Stimulated activated CD8-positive, alpha-beta memory T cell treated with anti-CD3 and anti-CD28 coated beads, Interleukin-12 subunit alpha, Interleukin-12 subunit beta, amount 100 ng/mL, for 24 hours (primary cell): ENCODE measurements around the gene SEMA7A.

ENCODE experiments used
- DNase-seq: peaks from one replicate; pipeline ENCODE4 v3.0.0-alpha.2; 2020; ENCODE audit errors: extremely low read depth

Gene SEMA7A

DNA sequence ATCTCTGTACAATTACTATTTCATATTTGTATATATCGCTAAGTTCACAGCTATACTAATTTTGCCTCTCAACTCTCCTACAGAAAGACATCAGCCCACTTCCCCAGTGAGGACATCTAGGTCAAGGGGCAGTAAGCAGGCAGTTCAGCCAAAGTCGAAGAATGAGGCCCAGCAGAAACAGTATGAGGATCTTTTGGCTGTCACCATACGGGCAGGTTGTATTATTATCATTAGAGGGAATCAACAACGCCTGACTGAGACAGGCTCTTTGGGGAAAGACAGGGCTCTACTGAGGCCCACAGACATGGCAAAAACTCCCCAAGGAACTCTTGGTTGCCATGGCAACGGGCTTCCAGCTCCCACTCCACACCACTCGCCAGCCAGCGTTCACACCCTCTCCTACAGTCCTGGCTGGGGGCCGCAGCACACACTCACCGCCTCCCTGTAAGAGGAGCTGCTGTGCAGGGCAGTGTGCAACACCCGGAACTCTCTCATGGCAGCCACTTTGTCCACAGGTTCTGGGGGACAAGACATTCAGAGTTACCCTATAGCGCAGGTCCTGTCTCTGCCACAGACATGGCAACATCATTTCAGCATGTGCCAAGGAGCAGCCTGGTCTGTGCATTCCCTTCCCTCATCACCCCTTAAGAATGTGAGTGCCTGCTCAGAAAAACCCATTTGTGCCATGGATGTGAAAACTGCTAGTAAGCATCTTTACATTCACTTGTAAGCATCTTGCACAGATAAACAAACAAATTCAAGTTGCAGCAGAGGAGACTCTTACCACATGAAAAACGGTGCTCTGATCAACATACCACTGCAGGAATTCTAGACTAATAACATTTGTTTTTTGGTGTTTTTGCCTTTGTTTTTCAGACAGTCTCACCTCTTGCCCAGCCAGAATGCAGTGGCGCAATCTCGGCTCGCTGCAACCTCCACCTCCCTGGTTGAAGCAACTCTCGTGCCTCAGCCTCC lies 18.4 kb upstream of the SEMA7A start:
- no peak for DNase-seq

DNA sequence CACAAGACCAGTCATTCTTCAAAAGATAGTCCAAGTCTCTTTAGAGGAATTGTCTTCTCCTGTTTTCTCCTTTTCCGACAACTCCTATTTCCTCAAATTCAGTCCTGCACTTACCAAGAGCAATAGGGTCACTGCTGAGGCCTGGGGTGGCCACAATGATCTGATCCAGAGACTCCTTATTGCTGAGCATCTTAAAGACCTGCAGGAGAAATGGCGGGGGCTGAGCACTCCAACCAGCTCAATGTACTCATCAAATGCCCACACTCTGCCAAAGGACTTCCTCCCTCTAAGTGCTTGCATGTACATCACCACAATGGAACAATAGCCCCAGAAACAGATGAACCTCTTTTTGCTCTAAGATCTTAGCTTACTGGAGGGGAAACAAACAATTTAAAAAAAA lies 17.6 kb upstream of the SEMA7A start:
- no peak for DNase-seq

GRCh38 chr15:74449643-74450205 lies 16.0 kb upstream of the SEMA7A start:
- DNase-seq, result no peak

GRCh38 chr15:74449095-74449494 lies 15.3 kb upstream of the SEMA7A start:
- DNase-seq, result no peak

GRCh38 chr15:74445816-74446763 lies 12.3 kb upstream of the SEMA7A start:
- no peak for DNase-seq

DNA sequence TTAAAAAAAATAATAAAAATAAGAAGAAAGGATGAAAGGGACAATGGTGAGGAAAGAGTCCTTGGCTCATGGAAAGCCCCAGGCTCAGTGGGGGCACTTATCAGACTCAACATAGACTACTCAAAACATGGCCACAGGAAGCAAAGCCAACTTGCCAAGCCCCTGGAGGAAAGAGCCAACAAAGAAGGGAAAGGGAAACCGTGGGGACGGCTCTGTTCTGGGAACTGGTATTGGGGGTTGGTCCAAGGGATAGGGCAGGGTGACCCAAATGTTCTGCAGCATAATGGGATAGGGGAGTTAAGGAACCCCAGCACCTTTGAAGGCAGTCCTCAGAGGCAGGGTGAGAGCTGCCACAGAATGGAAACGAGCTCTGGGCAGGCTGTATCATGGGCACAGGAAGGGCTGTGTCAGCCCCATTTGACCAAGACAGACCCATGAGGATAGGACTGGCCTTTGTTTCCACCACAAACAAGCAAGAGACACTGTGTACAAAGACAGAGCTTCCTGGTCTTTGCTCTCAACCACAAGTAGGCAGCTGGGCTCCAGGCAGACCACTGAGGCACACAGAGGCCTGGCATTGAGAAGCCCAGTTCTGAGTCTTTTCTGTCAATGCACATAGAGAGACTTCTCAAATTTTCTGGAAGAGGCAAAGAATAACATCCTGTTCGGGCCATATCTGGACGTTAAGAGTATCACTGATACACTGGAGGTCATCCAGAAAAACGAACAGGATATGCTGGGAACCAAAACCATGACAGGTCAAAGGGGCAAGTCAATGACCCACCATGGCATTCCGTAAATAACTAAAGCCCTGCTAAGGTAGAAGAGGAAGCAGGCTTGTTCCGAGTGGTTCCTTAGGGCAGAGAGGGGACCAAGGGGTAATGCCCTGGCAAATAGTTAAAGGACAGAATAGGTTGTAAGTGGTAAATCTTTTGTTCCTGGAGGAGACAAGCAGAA lies 10.6 kb upstream of the SEMA7A start:
- DNase-seq, result no peak

- DNase-seq, result no peak
Measured at GRCh38 chr15:74443100-74443909, 9.5 kb upstream of the SEMA7A start.

GRCh38 chr15:74442604-74443003 lies 8.8 kb upstream of the SEMA7A start:
- no peak for DNase-seq

- no peak for DNase-seq
Measured at GRCh38 chr15:74442063-74442462, 8.3 kb upstream of the SEMA7A start.

DNA sequence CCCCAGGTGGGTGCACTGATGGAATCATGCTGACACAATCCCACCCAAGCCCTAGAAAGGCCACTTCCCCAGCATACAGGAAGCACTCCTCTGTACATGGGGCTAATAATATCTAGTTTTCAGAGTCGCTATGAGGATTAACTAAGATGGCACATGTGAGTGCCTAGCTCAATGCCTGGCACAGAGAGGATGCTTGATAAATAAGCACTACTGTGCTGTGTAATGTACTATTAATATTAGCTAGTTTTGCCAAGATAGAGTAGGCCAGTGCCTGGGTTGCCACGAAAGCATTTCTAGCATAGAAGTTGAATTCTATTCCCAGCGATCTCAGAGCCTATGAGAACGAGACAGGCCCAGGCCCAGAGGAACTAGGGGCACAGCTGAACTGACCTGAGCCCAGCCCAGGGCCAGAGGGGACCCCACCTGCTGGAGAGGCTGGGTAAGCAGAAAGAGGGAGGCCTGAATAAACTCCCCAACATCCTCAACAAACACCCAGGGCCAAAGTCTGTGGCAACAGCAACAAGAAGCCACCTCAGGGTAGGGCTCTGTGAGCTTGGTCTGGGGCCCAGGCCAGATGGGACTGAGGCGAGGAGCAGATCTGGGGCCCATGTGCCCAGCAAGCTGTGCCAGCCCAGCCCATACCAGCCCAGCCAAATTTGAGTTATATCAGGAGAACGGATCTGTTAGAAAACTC lies 7.6 kb upstream of the SEMA7A start:
- no peak for DNase-seq

GRCh38 chr15:74438721-74439316 lies 5.1 kb upstream of the SEMA7A start:
- DNase-seq, result peak; percentile 47

- DNase-seq, result no peak
Measured at GRCh38 chr15:74438206-74438605, 4.4 kb upstream of the SEMA7A start.

GRCh38 chr15:74434263-74435136 lies 742 bp upstream of the SEMA7A start:
- DNase-seq, result no peak

- no peak for DNase-seq
Measured at GRCh38 chr15:74432968-74433591, 678 bp downstream of the SEMA7A start.

DNA sequence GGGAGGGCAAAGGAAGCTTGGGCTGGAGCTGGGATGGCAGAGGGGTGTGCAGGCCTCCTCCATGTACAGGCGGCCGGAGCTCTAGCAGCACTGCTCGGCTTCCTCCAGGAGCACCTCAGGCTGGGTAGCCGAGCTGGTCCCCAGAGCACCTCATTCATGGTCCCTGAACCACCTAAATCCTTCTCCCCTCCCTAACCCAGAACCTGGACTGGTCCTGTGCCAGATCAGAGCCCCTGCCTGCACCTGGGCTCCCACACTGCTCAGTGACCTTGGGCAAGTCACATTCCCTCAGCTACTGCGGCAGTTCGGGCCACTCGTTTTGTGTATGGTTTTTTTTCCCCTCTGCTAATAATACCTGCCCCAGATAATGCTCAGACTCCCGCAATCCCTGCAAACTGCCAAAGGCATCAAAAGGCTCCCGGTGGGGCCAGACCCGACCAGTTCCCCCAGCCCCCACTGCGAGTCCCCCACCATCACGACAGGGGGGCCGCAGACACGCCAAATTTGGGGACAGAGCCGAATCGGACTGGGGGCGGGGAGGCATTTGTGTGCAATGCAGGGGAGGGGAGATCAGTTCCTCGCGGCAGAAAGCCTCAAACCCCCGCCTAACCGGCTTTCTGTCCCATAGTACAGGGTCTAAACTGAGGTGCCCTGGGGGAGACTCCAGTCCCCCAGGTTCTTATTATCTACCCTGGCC lies 1.3 kb downstream of the SEMA7A start:
- no peak for DNase-seq

- no peak for DNase-seq
Measured at GRCh38 chr15:74431645-74432044, 2.1 kb downstream of the SEMA7A start.

GRCh38 chr15:74431116-74431515 lies 2.6 kb downstream of the SEMA7A start:
- DNase-seq, result no peak
